Myocyte (in vitro differentiated cells): Measurements from ENCODE around the gene MGAT4B. TPM values are rescaled to one million over a fixed set of nuclear protein-coding genes. Genes with fewer than 3 reads are reported as not detected.
A peak's percentile ranks its signal among the peaks of the same experiment; 100 is the strongest.
"Not testable (repeated sequence)": the region's sequence is repeated elsewhere in the genome, so short reads cannot be mapped to it uniquely, and the experiment has no call there.

Experiments
- DNase-seq: peaks from one replicate; pipeline ENCODE4 v3.0.0-alpha.2; 2012; ENCODE audit warnings: low read depth
- polyA plus RNA-seq: library from polyadenylated mRNA; unstranded; fragments of >200 nt; gene quantifications from one replicate; pipeline ENCODE4 v1.2.1, GENCODE V29; 2012; ENCODE audit warnings: missing spikeins
- total RNA-seq: library from RNA; depleted of rRNA; stranded (reverse); fragments of >200 nt; gene quantifications from 2 replicates; pipeline ENCODE4 v1.2.3, GENCODE V29; 2014

MGAT4B gene
- total RNA-seq, result 125 and 135 TPM in 2 replicates
- polyA plus RNA-seq, result 314 TPM

- peak; percentile 77 for DNase-seq
These were observed at the start of gene MGAT4B for GRCh38 chr5:179806250-179807048. Gene MGAT4B, minus strand, starts transcription at chr5:179806866. Its CDS starts 283 bp downstream, at chr5:179806583.

GRCh38 chr5:179854356-179854755, 47.7 kb upstream of the MGAT4B start:
- no peak for DNase-seq

- DNase-seq, result no peak
These were observed 46.4 kb upstream of the MGAT4B start for GRCh38 chr5:179852993-179853547.

- DNase-seq, result no peak
These were observed 35.0 kb upstream of the MGAT4B start for GRCh38 chr5:179841621-179842020.

GRCh38 chr5:179840766-179841165, 34.1 kb upstream of the MGAT4B start:
- DNase-seq, result no peak

GRCh38 chr5:179840321-179840720, 33.7 kb upstream of the MGAT4B start:
- DNase-seq, result no peak

- DNase-seq, result no peak
These were observed 32.9 kb upstream of the MGAT4B start for GRCh38 chr5:179839328-179840256.

GRCh38 chr5:179837076-179838011, 30.7 kb upstream of the MGAT4B start:
- DNase-seq, result no peak

GRCh38 chr5:179836225-179837019, 29.8 kb upstream of the MGAT4B start:
- DNase-seq, result no peak

GRCh38 chr5:179834871-179835270, 28.2 kb upstream of the MGAT4B start:
- not testable (repeated sequence) for DNase-seq

GRCh38 chr5:179834120-179834519, 27.5 kb upstream of the MGAT4B start:
- no peak for DNase-seq

GRCh38 chr5:179833709-179834070, 27.0 kb upstream of the MGAT4B start:
- DNase-seq, result no peak

GRCh38 chr5:179833056-179833708, 26.5 kb upstream of the MGAT4B start:
- no peak for DNase-seq

- no peak for DNase-seq
These were observed 25.5 kb upstream of the MGAT4B start for GRCh38 chr5:179832039-179832745.

GRCh38 chr5:179830818-179831468, 24.3 kb upstream of the MGAT4B start:
- DNase-seq, result no peak

GRCh38 chr5:179829732-179830435, 23.2 kb upstream of the MGAT4B start:
- no peak for DNase-seq

GRCh38 chr5:179828756-179829421, 22.2 kb upstream of the MGAT4B start:
- no peak for DNase-seq
